ENCODE measurements around the gene SDCCAG8. TPM values are rescaled to one million over a fixed set of nuclear protein-coding genes. Genes with fewer than 3 reads are reported as not detected.

SDCCAG8 gene
- polyA plus RNA-seq, 12 donors, result 23.2 to 46.3 (median 26.8) TPM; not detected in 1

- no peak for DNase-seq
These were observed 24.8 kb downstream of the SDCCAG8 start for GRCh38 chr1:243280571-243281129.

- no peak for DNase-seq
These were observed 25.8 kb downstream of the SDCCAG8 start for GRCh38 chr1:243281672-243282071.

- no peak for DNase-seq
These were observed 30.7 kb downstream of the SDCCAG8 start for GRCh38 chr1:243286409-243287122.

- no peak for DNase-seq
These were observed 31.3 kb downstream of the SDCCAG8 start for GRCh38 chr1:243287123-243287460.

- DNase-seq, result no peak
These were observed 31.8 kb downstream of the SDCCAG8 start for GRCh38 chr1:243287652-243288051.

GRCh38 chr1:243288062-243288461 is 32.2 kb downstream of the SDCCAG8 start:
- DNase-seq, result no peak

- no peak for DNase-seq
These were observed 35.5 kb downstream of the SDCCAG8 start for GRCh38 chr1:243291292-243291691.

GRCh38 chr1:243292117-243292516 is 36.3 kb downstream of the SDCCAG8 start:
- no peak for DNase-seq

- no peak for DNase-seq
These were observed 38.3 kb downstream of the SDCCAG8 start for GRCh38 chr1:243293941-243294722.

GRCh38 chr1:243294723-243295121 is 38.9 kb downstream of the SDCCAG8 start:
- DNase-seq, result no peak

- DNase-seq, result no peak
These were observed 43.2 kb downstream of the SDCCAG8 start for GRCh38 chr1:243299069-243299468.

- DNase-seq, result no peak
These were observed 45.2 kb downstream of the SDCCAG8 start for GRCh38 chr1:243301059-243301458.

GRCh38 chr1:243311809-243312208 is 56.0 kb downstream of the SDCCAG8 start:
- no peak for DNase-seq

- DNase-seq, result no peak
These were observed 57.3 kb downstream of the SDCCAG8 start for GRCh38 chr1:243312952-243313634.

- no peak for DNase-seq
These were observed 58.0 kb downstream of the SDCCAG8 start for GRCh38 chr1:243313635-243314536.

GRCh38 chr1:243315455-243315854 is 59.6 kb downstream of the SDCCAG8 start:
- DNase-seq, result no peak

GRCh38 chr1:243315893-243316292 is 60.1 kb downstream of the SDCCAG8 start:
- DNase-seq, result no peak

- DNase-seq, result no peak
These were observed 60.6 kb downstream of the SDCCAG8 start for GRCh38 chr1:243316366-243316989.

GRCh38 chr1:243320224-243320623 is 64.4 kb downstream of the SDCCAG8 start:
- DNase-seq, result no peak

GRCh38 chr1:243322326-243322725 is 66.5 kb downstream of the SDCCAG8 start:
- DNase-seq, result no peak

- DNase-seq, result no peak
These were observed 67.7 kb downstream of the SDCCAG8 start for GRCh38 chr1:243323491-243323890.
